OCI-LY3 (cell line): Measurements from ENCODE around the gene OR8S1.
A peak's percentile ranks its signal among the peaks of the same experiment; 100 is the strongest.
"Not testable (repeated sequence)": the region's sequence is repeated elsewhere in the genome, so short reads cannot be mapped to it uniquely, and the experiment has no call there.

Experiments used
- H2AFZ ChIP-seq: fragments of 200-600, 300-600 bp; shearing (Covaris generic); 2 replicates; pipeline ENCODE4 v1.6.0; 2014; ENCODE audit warnings: antibody characterized with exemption, low read depth, low read length
- H3K27ac ChIP-seq: fragments of 200-600, 300-600 bp; sonication (generic); 2 replicates; pipeline ENCODE4 v1.5.1; 2014; ENCODE audit warnings: mild to moderate bottlenecking, low read length, moderate library complexity, mixed read lengths
- H3K27me3 ChIP-seq: fragments of 200-600, 300-600 bp; sonication (generic); 2 replicates; pipeline ENCODE4 v1.6.1; 2014; ENCODE audit warnings: low read depth, low read length, mixed read lengths
- H3K36me3 ChIP-seq: fragments of 200-600, 300-600 bp; sonication (generic); replicated peaks from 2 replicates; pipeline ENCODE3; 2014; ENCODE audit warnings: low read depth, low read length, mixed read lengths
- H3K4me1 ChIP-seq: fragments of 300-600, 200-600 bp; sonication (generic); 2 replicates; pipeline ENCODE4 v1.6.1; 2014; ENCODE audit warnings: low read length, mixed read lengths
- H3K4me2 ChIP-seq: fragments of 200-600, 300-600 bp; sonication (generic); 2 replicates; pipeline ENCODE4 v1.6.1; 2014; ENCODE audit warnings: low read length, mixed read lengths
- H3K4me3 ChIP-seq: fragments of 300-600, 200-600 bp; sonication (generic); 2 replicates; pipeline ENCODE4 v1.5.1; 2014; ENCODE audit warnings: antibody characterized with exemption, mild to moderate bottlenecking, low read length, moderate library complexity
- H3K79me2 ChIP-seq: fragments of 300-600, 200-600 bp; shearing (Covaris generic); 2 replicates; pipeline ENCODE4 v1.6.1; 2014; ENCODE audit warnings: mild to moderate bottlenecking, low read length, mixed read lengths
- H3K9ac ChIP-seq: fragments of 300-600, 200-600 bp; shearing (Covaris generic); 2 replicates; pipeline ENCODE4 v1.6.0; 2014; ENCODE audit warnings: mild to moderate bottlenecking, low read length, moderate library complexity
- H3K9me3 ChIP-seq: fragments of 200-600, 300-600 bp; shearing (Covaris generic); 2 replicates; pipeline ENCODE4 v1.6.1; 2014; ENCODE audit warnings: low read length, mixed read lengths; ENCODE audit not compliant: insufficient read depth
- H4K20me1 ChIP-seq: fragments of 200-600, 300-600 bp; sonication (generic); 2 replicates; pipeline ENCODE4 v1.6.1; 2016; ENCODE audit warnings: low read length, mixed read lengths; ENCODE audit not compliant: insufficient read depth
- CTCF ChIP-seq: fragments of 200-600, 300-600 bp; sonication (generic); IDR thresholded peaks from 2 replicates; pipeline ENCODE4 v1.5.1; 2014; ENCODE audit warnings: antibody characterized with exemption, low read length, low read depth
- EZH2phosphoT487 ChIP-seq: fragments of 200-600 bp; shearing (Covaris generic); IDR thresholded peaks from 2 replicates; pipeline ENCODE4 v1.6.1; 2018; ENCODE audit warnings: antibody characterized with exemption, mixed run types, low read depth

OR8S1 gene

GRCh38 chr12:48486679-48487078 is 38.8 kb upstream of the OR8S1 start:
- no peaks in the 10 kb centered on the region for H3K27me3 ChIP-seq
- H3K36me3 ChIP-seq = no peaks in the 10 kb centered on the region
- H3K4me1 ChIP-seq = peaks cover 20% of the 10 kb centered on the region
- H3K4me3 ChIP-seq = no peak overlapping the region
- no peaks in the 10 kb centered on the region for H3K9me3 ChIP-seq
- H3K79me2 ChIP-seq = no peaks in the 10 kb centered on the region
- H3K9ac ChIP-seq = no peak overlapping the region
- no peaks in the 10 kb centered on the region for H4K20me1 ChIP-seq
- no peak overlapping the region for H3K27ac ChIP-seq
- H3K4me2 ChIP-seq = no peak overlapping the region
- H2AFZ ChIP-seq = no peak overlapping the region
- no peak for TF ChIP-seq CTCF
- TF ChIP-seq EZH2phosphoT487 = no peak

- Histone ChIP-seq H3K9ac (peak overlapping the region; percentile 25; the same call in 1 of the 2 replicates), H3K27ac (peak overlapping the region; percentile 51), H3K79me2 (no peaks in the 10 kb centered on the region), H3K4me1 (peaks cover 20% of the 10 kb centered on the region), H4K20me1 (no peaks in the 10 kb centered on the region), H3K4me3 (peak overlapping the region; percentile 28; the same call in 1 of the 2 replicates), H3K4me2 (peak overlapping the region; percentile 50), H2AFZ (0 out of 2 replicates have a peak overlapping the region, but pooled peaks have one; percentile 66), H3K27me3 (no peaks in the 10 kb centered on the region), H3K36me3 (no peaks in the 10 kb centered on the region), H3K9me3 (no peaks in the 10 kb centered on the region)
- TF ChIP-seq CTCF = no peak
Observed at GRCh38 chr12:48489012-48489411, 36.4 kb upstream of the OR8S1 start.

- Histone ChIP-seq H3K4me2 (peak overlapping the region; percentile 50), H3K9ac (peak overlapping the region; percentile 25; the same call in 1 of the 2 replicates), H3K27ac (peak overlapping the region; percentile 51), H2AFZ (0 out of 2 replicates have a peak overlapping the region, but pooled peaks have one; percentile 66), H3K4me1 (peaks cover 20% of the 10 kb centered on the region), H3K4me3 (0 out of 2 replicates have a peak overlapping the region, but pooled peaks have one; percentile 17)
- not testable (repeated sequence) for H3K36me3 ChIP-seq, H3K9me3 ChIP-seq, H3K79me2 ChIP-seq, H4K20me1 ChIP-seq, H3K27me3 ChIP-seq
Observed at GRCh38 chr12:48489456-48489855, 36.0 kb upstream of the OR8S1 start.

- H4K20me1 ChIP-seq, H3K4me3 ChIP-seq, H3K36me3 ChIP-seq, H3K27me3 ChIP-seq, H3K79me2 ChIP-seq, H3K4me2 ChIP-seq, H3K27ac ChIP-seq, H3K9me3 ChIP-seq, H2AFZ ChIP-seq, H3K4me1 ChIP-seq, H3K9ac ChIP-seq: not testable (repeated sequence)
Observed at GRCh38 chr12:48500281-48500680, 25.2 kb upstream of the OR8S1 start.

- peaks cover 12% of the 10 kb centered on the region for H3K36me3 ChIP-seq
- H3K4me3 ChIP-seq, H3K9ac ChIP-seq, H3K27me3 ChIP-seq, H3K4me2 ChIP-seq, H3K4me1 ChIP-seq, H2AFZ ChIP-seq, H3K27ac ChIP-seq, H4K20me1 ChIP-seq, H3K79me2 ChIP-seq: not testable (repeated sequence)
- H3K9me3 ChIP-seq = peaks cover 24% of the 10 kb centered on the region
Observed at GRCh38 chr12:48506836-48507235, 18.6 kb upstream of the OR8S1 start.
